Measurements from ENCODE around the gene GPAT3. TPM values are rescaled to one million over a fixed set of nuclear protein-coding genes. Genes with fewer than 3 reads are reported as not detected.
"Not testable (repeated sequence)": the region's sequence is repeated elsewhere in the genome, so short reads cannot be mapped to it uniquely, and the experiment has no call there.

GPAT3 gene
- total and polyA plus RNA-seq, 2 of the 8 experiments (the other 6 are each of a cell fraction or from before 2014, with no cell fraction given): 0.23 to 2.0 TPM

GRCh38 chr4:83509156-83509585, 26.7 kb upstream of the GPAT3 start:
- H4K5ac ChIP-seq (ENCODE audit: insufficient read length, low read depth, low read length); H3K23ac ChIP-seq (ENCODE audit: insufficient read length); H2BK5ac ChIP-seq (ENCODE audit: low read depth, low read length); H4K8ac ChIP-seq (ENCODE audit: extremely low read depth, insufficient read depth, low read length); POLR2A ChIA-PET (ENCODE audit: partially characterized antibody); H3K9ac ChIP-seq (replicated peaks in 1 of 4; ENCODE audit: extremely low read depth in 1 of 4, low read depth in 3 of 4, low read length in 3 of 4); H3K79me2 ChIP-seq (ENCODE audit: control insufficient read depth in 1 of 2, insufficient read depth in 2 of 2, low read length in 2 of 2); H3K36me3 ChIP-seq (ENCODE audit: control insufficient read depth in 2 of 4, insufficient read depth in 4 of 4, low read length in 3 of 4); H3K23me2 ChIP-seq (ENCODE audit: low read depth, low read length); H3K27me3 ChIP-seq (replicated peaks in 1 of 4; ENCODE audit: control insufficient read depth in 3 of 4, extremely low read depth in 1 of 4, insufficient read depth in 3 of 4, low read length in 3 of 4); H3K79me1 ChIP-seq (ENCODE audit: low read depth, low read length); H4K91ac ChIP-seq (replicated peaks; ENCODE audit: insufficient read length, low read length); H3K4me3 ChIP-seq (ENCODE audit: extremely low read depth in 1 of 4, insufficient read depth in 2 of 4, low read depth in 3 of 4, low read length in 4 of 4); H2BK20ac ChIP-seq (ENCODE audit: low read length); H3K4me1 ChIP-seq (replicated peaks in 1 of 4; ENCODE audit: control insufficient read depth in 3 of 4, insufficient read depth in 4 of 4, low read length in 3 of 4); H3K27ac ChIP-seq (ENCODE audit: low read depth, low read length); H2BK15ac ChIP-seq (ENCODE audit: low read length); H3K4me2 ChIP-seq (ENCODE audit: insufficient read depth in 1 of 2, low read depth in 2 of 2, low read length in 2 of 2); H3K9me3 ChIP-seq (ENCODE audit: insufficient read depth in 2 of 2, low read depth in 1 of 2, low read length in 1 of 2); H3K14ac ChIP-seq (ENCODE audit: insufficient read length); H2BK120ac ChIP-seq (replicated peaks; ENCODE audit: low read depth, low read length); H2AK5ac ChIP-seq (ENCODE audit: low read depth, low read length); H4K20me1 ChIP-seq (replicated peaks in 1 of 2; ENCODE audit: control insufficient read depth in 1 of 2, insufficient read depth in 2 of 2, low read length in 2 of 2); H3K56ac ChIP-seq (replicated peaks; ENCODE audit: insufficient read length, low read depth, low read length); H2BK12ac ChIP-seq (ENCODE audit: low read depth, low read length); H3K4ac ChIP-seq (replicated peaks; ENCODE audit: insufficient read length, low read depth, low read length): not testable (repeated sequence)
- CTCF ChIA-PET (ENCODE audit: partially characterized antibody): interaction anchor here (0.6 to 4.8 kb wide), 24 partner anchors 10 to 959 kb away, joined by 3 to 58 read pairs (median 5); no protein-coding TSS in a partner anchor
- DNase-seq (ENCODE audit: low read depth in 1 of 2, low spot score in 2 of 2) (peak; percentile 15 to 82), FAIRE-seq (peak; percentile 58)
- TF ChIP-seq RAD21 (IDR thresholded peaks at IDR 0.05 in 1 of 2, conservative IDR thresholded peaks at IDR 0.05 in 1 of 2; ENCODE audit: low read depth in 2 of 2, low read length in 2 of 2) (peak; percentile 76 to 78), CTCF (IDR thresholded peaks at IDR 0.05; ENCODE audit: control extremely low read depth in 1 of 3, insufficient read depth in 1 of 3, low read depth in 1 of 3, low read length in 3 of 3) (peak; percentile 13 to 66 (median 57)), YY1 (IDR thresholded peaks at IDR 0.05; ENCODE audit: low read depth, low read length) (peak; percentile 94)
- 65% methylated on average over 3 of the region's 3 CpGs; no CpG with 5 or more reads in 1 of the 2 experiments for WGBS, 2 experiments (ENCODE audit: extremely low coverage in 1 of 2, insufficient coverage in 1 of 2, insufficient read length in 1 of 2, insufficient replicate concordance in 2 of 2, low coverage in 1 of 2, low lambda C conversion rate in 2 of 2, missing lambda C conversion rate in 1 of 2)
- Histone ChIP-seq H2AFZ (ENCODE audit: low read length) (peak overlapping the region; percentile 100), H3K18ac (ENCODE audit: extremely low read depth, low read length) (peak overlapping the region; percentile 51; the same call in 1 of the 2 replicates)

Measured in H1 (cell line).